H1 (cell line): ENCODE data around the gene CHSY1.

Experiments
- POLR2AphosphoS5 ChIP-seq: IDR thresholded peaks from 2 replicates; pipeline ENCODE4 v1.6.1; 2011; ENCODE audit warnings: low read depth, low read length
- TBP ChIP-seq: IDR thresholded peaks from 2 replicates; pipeline ENCODE4 v1.6.1; 2011; ENCODE audit warnings: low read depth, low read length, improper control_type of control experiment

DNA sequence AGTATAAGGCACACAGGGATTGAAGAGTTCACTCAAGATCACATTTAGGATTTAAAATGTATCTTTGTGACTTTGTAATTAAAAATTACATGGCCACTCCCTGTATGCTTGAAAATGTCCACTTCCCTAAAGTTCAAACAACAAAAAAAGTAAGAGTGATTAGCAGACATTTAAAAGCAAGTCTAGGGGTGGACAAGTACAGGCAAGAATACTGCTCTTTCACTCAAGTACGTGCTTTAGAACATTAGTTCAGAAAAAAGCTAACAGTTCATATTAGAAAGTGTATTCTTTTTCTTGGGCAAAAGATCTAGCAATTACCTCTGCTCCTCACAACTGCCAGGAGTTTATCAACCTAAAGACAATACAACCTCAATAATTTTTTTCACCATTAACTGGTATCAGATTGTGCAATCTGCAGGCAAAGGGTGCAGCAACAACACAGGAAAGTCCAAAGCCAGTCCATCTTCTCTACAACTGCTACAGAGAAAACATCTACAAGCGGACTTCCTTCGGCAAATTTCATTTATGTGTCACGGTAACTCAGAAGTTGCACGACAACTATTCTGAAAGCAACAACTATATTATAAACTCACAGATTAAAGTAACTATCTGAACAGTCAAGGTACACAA lies 18.1 kb downstream of the CHSY1 start:
- no peak for TF ChIP-seq POLR2AphosphoS5
- no peak for TF ChIP-seq TBP
